PC-3 (cell line): ENCODE data around the gene AKAP6. TPM values are rescaled to one million over a fixed set of nuclear protein-coding genes. Genes with fewer than 3 reads are reported as not detected.

ENCODE experiments used
- ATAC-seq: fragments of 200-7000 bp; cut with Tn5 transposase; 2 replicates; pipeline ENCODE4 v1.9.1; 2020; ENCODE audit warnings: mild to moderate bottlenecking, moderate library complexity
- BruUV-seq: library from RNA; stranded (reverse); fragments of 400-500 nt; replicated peaks from 2 replicates; lab custom pipeline; 2021; lab: Mats Ljungman, UMichigan
- CTCF ChIA-PET: fragments of 300-600 bp; sonication (Branson Sonifier 250); formaldehyde crosslinking; loops from one replicate; lab custom pipeline; 2022; ENCODE audit warnings: antibody characterized with exemption; lab: Charles Lee
- POLR2A ChIA-PET: fragments of 300-600 bp; sonication (Branson Sonifier 250); formaldehyde crosslinking; loops from one replicate; lab custom pipeline; 2022; ENCODE audit warnings: antibody characterized with exemption; ENCODE audit not compliant: unreplicated experiment; lab: Charles Lee
- DNase-seq: peaks from one replicate; pipeline ENCODE4 v3.0.0-alpha.2; 2015
- H2AFZ ChIP-seq: fragments of 300-600 bp; sonication (generic); 2 replicates; pipeline ENCODE4 v1.6.0; 2016; ENCODE audit warnings: antibody characterized with exemption, low read length
- H3F3A ChIP-seq: fragments of 300-600 bp; sonication (generic); one replicate; pipeline ENCODE4 v1.6.0; 2017; ENCODE audit warnings: antibody characterized with exemption, low read length, control low read depth, mild to moderate bottlenecking; ENCODE audit not compliant: unreplicated experiment
- H3K27ac ChIP-seq: fragments of 300-600 bp; sonication (generic); 2 replicates; pipeline ENCODE4 v1.5.1; 2016; ENCODE audit warnings: mild to moderate bottlenecking, low read length
- H3K27me3 ChIP-seq: fragments of 300-600 bp; sonication (generic); 2 replicates; pipeline ENCODE4 v1.6.1; 2016; ENCODE audit warnings: low read length, mixed read lengths
- H3K36me3 ChIP-seq: fragments of 300-600 bp; sonication (generic); 2 replicates; pipeline ENCODE4 v1.6.1; 2016; ENCODE audit warnings: low read depth, mixed run types, low read length, mixed read lengths
- H3K4me1 ChIP-seq: fragments of 300-600 bp; sonication (generic); 2 replicates; pipeline ENCODE4 v1.5.1; 2016; ENCODE audit warnings: low read length; ENCODE audit not compliant: insufficient read depth
- H3K4me2 ChIP-seq: fragments of 300-600 bp; sonication (generic); 2 replicates; pipeline ENCODE4 v1.6.0; 2016; ENCODE audit warnings: low read length
- H3K4me3 ChIP-seq: fragments of 300-600 bp; sonication (generic); 2 replicates; pipeline ENCODE4 v1.5.1; 2016; ENCODE audit warnings: mild to moderate bottlenecking, low read length, mixed read lengths
- H3K79me2 ChIP-seq: fragments of 300-600 bp; sonication (generic); 2 replicates; pipeline ENCODE4 v1.6.1; 2017; ENCODE audit warnings: low read length, mixed read lengths
- H3K9ac ChIP-seq: fragments of 300-600 bp; sonication (generic); 2 replicates; pipeline ENCODE4 v1.6.0; 2016; ENCODE audit warnings: mild to moderate bottlenecking, low read length
- H3K9me2 ChIP-seq: fragments of 300-600 bp; sonication (generic); replicated peaks from 2 replicates; pipeline ENCODE4 v1.6.1; 2016; ENCODE audit warnings: mixed run types, low read length, mixed read lengths
- H3K9me3 ChIP-seq: fragments of 300-600 bp; sonication (generic); 2 replicates; pipeline ENCODE4 v1.6.1; 2016; ENCODE audit warnings: low read length, mixed read lengths
- H4K20me1 ChIP-seq: fragments of 300-600 bp; sonication (generic); 2 replicates; pipeline ENCODE4 v1.6.1; 2016; ENCODE audit warnings: low read length, mixed read lengths
- EZH2 ChIP-seq: fragments of 300-600 bp; sonication (generic); IDR thresholded peaks from one replicate; pipeline ENCODE4 v1.6.1; 2017; ENCODE audit warnings: antibody characterized with exemption, mild to moderate bottlenecking, low read length; ENCODE audit not compliant: unreplicated experiment
- EZH2phosphoT487 ChIP-seq: fragments of 300-600 bp; sonication (generic); IDR thresholded peaks from 2 replicates; pipeline ENCODE4 v1.6.1; 2018; ENCODE audit warnings: mild to moderate bottlenecking, antibody characterized with exemption, low read length, borderline replicate concordance
- intact Hi-C: fragments of 100-400 bp; cut with micrococcal nuclease; formaldehyde crosslinking; loops from 2 replicates; pipeline ENCODE4 v1.9.0; 2023
- total RNA-seq: library from RNA; depleted of rRNA; stranded (reverse); fragments of >200 nt; gene quantifications from 2 replicates; pipeline ENCODE4 v1.2.3, GENCODE V29; 2014
- TF ChIP-seq, protein P1 (sequence below): fragments of 300-600 bp; sonication (generic); conservative IDR thresholded peaks from 2 replicates; pipeline ENCODE4 v1.5.1; 2017; ENCODE audit warnings: antibody characterized with exemption, low read depth, mild to moderate bottlenecking, low read length

Gene AKAP6
- total RNA-seq, 1 experiment from 2014 or later, result 1.5 TPM

DNA sequence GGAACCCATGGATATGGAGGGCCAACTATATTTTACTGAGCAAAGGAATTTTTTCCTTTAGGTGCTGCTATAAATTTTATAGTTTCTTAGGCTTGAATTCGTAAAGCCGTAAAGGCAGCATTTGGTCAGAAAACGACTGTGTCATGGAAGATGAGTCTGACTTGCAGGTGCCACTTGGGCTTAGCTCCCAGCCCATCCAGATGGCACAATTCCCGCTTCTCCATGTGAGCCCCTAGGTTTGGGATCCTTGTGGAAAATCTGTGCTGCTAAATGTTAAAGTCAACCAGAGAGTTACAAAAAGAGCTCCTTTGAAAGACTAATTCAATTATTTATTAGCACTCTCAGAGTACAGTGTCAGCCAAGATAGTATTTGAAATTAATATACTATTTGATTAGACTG lies 489.5 kb downstream of the AKAP6 start:
- H3K9ac ChIP-seq, result no peak overlapping the region
- DNase-seq (no peak), ATAC-seq (no peak)
- no peaks in the 10 kb centered on the region for H3F3A ChIP-seq
- H3K27me3 ChIP-seq, result no peaks in the 10 kb centered on the region
- H3K4me3 ChIP-seq, result no peak overlapping the region
- H3K4me2 ChIP-seq, result no peak overlapping the region
- no peaks in the 10 kb centered on the region for H3K9me2 ChIP-seq
- H3K9me3 ChIP-seq, result no peaks in the 10 kb centered on the region
- H3K27ac ChIP-seq, result no peak overlapping the region
- no peaks in the 10 kb centered on the region for H4K20me1 ChIP-seq
- no TSS peak for BruUV-seq
- POLR2A ChIA-PET, result no interaction called here
- H3K4me1 ChIP-seq, result peaks cover 13% of the 10 kb centered on the region
- intact Hi-C loops, result no loop called here
- no peaks in the 10 kb centered on the region for H3K36me3 ChIP-seq
- TF ChIP-seq EZH2, result no peak
- no peak for TF ChIP-seq EZH2phosphoT487
- CTCF ChIA-PET, result no interaction called here
- H2AFZ ChIP-seq, result no peak overlapping the region
- H3K79me2 ChIP-seq, result no peaks in the 10 kb centered on the region

DNA sequence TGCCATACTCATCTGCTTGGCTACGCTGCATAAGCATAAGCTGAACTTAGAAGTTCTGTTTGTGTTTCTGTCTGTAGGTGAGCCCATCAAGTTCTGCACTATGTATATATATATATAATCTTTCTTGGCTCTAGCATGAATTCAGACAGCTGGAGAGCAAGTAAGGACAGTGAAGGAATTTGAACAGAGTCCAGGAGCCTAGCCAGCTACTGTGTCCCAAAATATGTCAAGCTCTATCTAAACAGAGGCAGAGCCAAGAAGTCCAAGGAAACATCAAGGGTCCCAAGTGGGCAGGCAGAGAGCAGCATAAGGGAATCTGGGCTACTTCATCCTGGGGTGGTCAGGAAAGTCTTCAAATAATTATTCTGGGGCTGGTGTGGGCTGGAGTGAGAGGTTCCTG lies 491.1 kb downstream of the AKAP6 start:
- H3K79me2 ChIP-seq, result no peaks in the 10 kb centered on the region
- no peak overlapping the region for H2AFZ ChIP-seq
- no peaks in the 10 kb centered on the region for H4K20me1 ChIP-seq
- TF ChIP-seq EZH2phosphoT487 (no peak), EZH2 (no peak)
- TF ChIP-seq, protein P1, sequence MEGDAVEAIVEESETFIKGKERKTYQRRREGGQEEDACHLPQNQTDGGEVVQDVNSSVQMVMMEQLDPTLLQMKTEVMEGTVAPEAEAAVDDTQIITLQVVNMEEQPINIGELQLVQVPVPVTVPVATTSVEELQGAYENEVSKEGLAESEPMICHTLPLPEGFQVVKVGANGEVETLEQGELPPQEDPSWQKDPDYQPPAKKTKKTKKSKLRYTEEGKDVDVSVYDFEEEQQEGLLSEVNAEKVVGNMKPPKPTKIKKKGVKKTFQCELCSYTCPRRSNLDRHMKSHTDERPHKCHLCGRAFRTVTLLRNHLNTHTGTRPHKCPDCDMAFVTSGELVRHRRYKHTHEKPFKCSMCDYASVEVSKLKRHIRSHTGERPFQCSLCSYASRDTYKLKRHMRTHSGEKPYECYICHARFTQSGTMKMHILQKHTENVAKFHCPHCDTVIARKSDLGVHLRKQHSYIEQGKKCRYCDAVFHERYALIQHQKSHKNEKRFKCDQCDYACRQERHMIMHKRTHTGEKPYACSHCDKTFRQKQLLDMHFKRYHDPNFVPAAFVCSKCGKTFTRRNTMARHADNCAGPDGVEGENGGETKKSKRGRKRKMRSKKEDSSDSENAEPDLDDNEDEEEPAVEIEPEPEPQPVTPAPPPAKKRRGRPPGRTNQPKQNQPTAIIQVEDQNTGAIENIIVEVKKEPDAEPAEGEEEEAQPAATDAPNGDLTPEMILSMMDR, result no peak
- H3K4me1 ChIP-seq, result peaks cover 13% of the 10 kb centered on the region
- H3F3A ChIP-seq, result no peaks in the 10 kb centered on the region
- BruUV-seq, result no TSS peak
- no peaks in the 10 kb centered on the region for H3K9me3 ChIP-seq
- H3K36me3 ChIP-seq, result no peaks in the 10 kb centered on the region
- H3K9ac ChIP-seq, result no peak overlapping the region
- DNase-seq (no peak), ATAC-seq (no peak)
- POLR2A ChIA-PET, result no interaction called here
- H3K4me2 ChIP-seq, result no peak overlapping the region
- CTCF ChIA-PET, result no interaction called here
- no peak overlapping the region for H3K27ac ChIP-seq
- H3K27me3 ChIP-seq, result no peaks in the 10 kb centered on the region
- no peak overlapping the region for H3K4me3 ChIP-seq
- intact Hi-C loops, result no loop called here
- H3K9me2 ChIP-seq, result no peaks in the 10 kb centered on the region

- Histone ChIP-seq H3K9me2 (no peaks in the 10 kb centered on the region), H3K4me1 (peaks cover 13% of the 10 kb centered on the region), H3K9me3 (no peaks in the 10 kb centered on the region), H4K20me1 (no peaks in the 10 kb centered on the region), H3K4me3 (no peak overlapping the region), H3K36me3 (no peaks in the 10 kb centered on the region), H3K27ac (no peak overlapping the region), H2AFZ (no peak overlapping the region), H3K79me2 (no peaks in the 10 kb centered on the region), H3K27me3 (no peaks in the 10 kb centered on the region), H3F3A (no peaks in the 10 kb centered on the region), H3K9ac (no peak overlapping the region), H3K4me2 (no peak overlapping the region)
- TF ChIP-seq EZH2phosphoT487, result no peak
- TF ChIP-seq, protein P1, result no peak
- TF ChIP-seq EZH2, result no peak
- no TSS peak for BruUV-seq
- ChIA-PET POLR2A (no interaction called here), CTCF (no interaction called here)
- DNase-seq (no peak), ATAC-seq (no peak)
- intact Hi-C loops, result no loop called here
These were observed 491.6 kb downstream of the AKAP6 start for GRCh38 chr14:32820682-32821081.
